IMR-90 (cell line): Measurements from ENCODE around the gene FAXDC2. TPM values are rescaled to one million over a fixed set of nuclear protein-coding genes. Genes with fewer than 3 reads are reported as not detected.

Experiments used
- ATAC-seq: fragments of 200-7000 bp; cut with Tn5 transposase; 2 replicates; pipeline ENCODE4 v1.9.1; 2020; ENCODE audit warnings: low read depth, mild to moderate bottlenecking, moderate library complexity
- BruUV-seq: library from RNA; stranded (reverse); fragments of 400-500 nt; replicated peaks from 2 replicates; lab custom pipeline; 2021; lab: Mats Ljungman, UMichigan
- CTCF ChIA-PET: fragments of 300-600 bp; formaldehyde crosslinking; extraction: SDS; loops from one replicate; lab custom pipeline; 2021; ENCODE audit warnings: antibody characterized with exemption; lab: Yijun Ruan, JAX
- POLR2A ChIA-PET: fragments of 300-600 bp; sonication (Branson Sonifier 250); formaldehyde crosslinking; loops from one replicate; lab custom pipeline; 2022; ENCODE audit warnings: antibody characterized with exemption; ENCODE audit not compliant: unreplicated experiment; lab: Charles Lee
- DNase-seq: peaks from one replicate; pipeline ENCODE4 v3.0.0; 2013
- H2AFZ ChIP-seq: replicated peaks from 2 replicates; pipeline ENCODE3; 2013; ENCODE audit warnings: low read length, mild to moderate bottlenecking; ENCODE audit not compliant: poor library complexity
- H2AK5ac ChIP-seq: 2 replicates; pipeline ENCODE4 v1.6.1; 2013; ENCODE audit warnings: low read depth, low read length, inconsistent platforms
- H2AK9ac ChIP-seq: replicated peaks from 2 replicates; pipeline ENCODE3; 2013; ENCODE audit warnings: mild to moderate bottlenecking, low read depth, low read length, moderate library complexity; ENCODE audit not compliant: poor library complexity
- H2BK120ac ChIP-seq: 2 replicates; pipeline ENCODE4 v1.6.1; 2013; ENCODE audit warnings: low read depth, low read length, inconsistent platforms
- H2BK15ac ChIP-seq: 3 replicates; pipeline ENCODE4 v1.6.1; 2013; ENCODE audit warnings: low read depth, low read length, inconsistent platforms
- H2BK20ac ChIP-seq: 2 replicates; pipeline ENCODE4 v1.6.1; 2013; ENCODE audit warnings: low read depth, mild to moderate bottlenecking, inconsistent platforms, low read length, moderate library complexity
- H2BK5ac ChIP-seq: 2 replicates; pipeline ENCODE4 v1.6.1; 2013; ENCODE audit warnings: mild to moderate bottlenecking, low read depth, low read length, inconsistent platforms; ENCODE audit not compliant: poor library complexity, severe bottlenecking
- H3K14ac ChIP-seq: replicated peaks from 2 replicates; pipeline ENCODE4 v1.6.1; 2013; ENCODE audit warnings: low read depth, low read length, inconsistent platforms
- H3K18ac ChIP-seq: 2 replicates; pipeline ENCODE4 v1.6.1; 2013; ENCODE audit warnings: low read depth, low read length, control low read depth
- H3K23ac ChIP-seq: 2 replicates; pipeline ENCODE4 v1.6.1; 2013; ENCODE audit warnings: low read depth, low read length, inconsistent platforms
- H3K27ac ChIP-seq: 2 replicates; pipeline ENCODE4 v1.5.1; 2013; ENCODE audit warnings: mild to moderate bottlenecking, control low read depth, low read length; ENCODE audit not compliant: insufficient read depth
- H3K27me3 ChIP-seq: 2 replicates; pipeline ENCODE4 v1.6.1; 2013; ENCODE audit warnings: low read length; ENCODE audit not compliant: control insufficient read depth, insufficient read depth
- H3K36me3 ChIP-seq: 2 replicates; pipeline ENCODE4 v1.6.1; 2013; ENCODE audit warnings: low read length, mixed read lengths; ENCODE audit not compliant: control insufficient read depth, insufficient read depth
- H3K4ac ChIP-seq: 2 replicates; pipeline ENCODE4 v1.6.1; 2013; ENCODE audit warnings: low read depth, low read length, inconsistent platforms
- H3K4me1 ChIP-seq: 2 replicates; pipeline ENCODE4 v1.6.1; 2013; ENCODE audit warnings: low read length, mixed read lengths; ENCODE audit not compliant: control insufficient read depth, insufficient read depth
- H3K4me2 ChIP-seq: 2 replicates; pipeline ENCODE4 v1.6.1; 2013; ENCODE audit warnings: low read depth, mild to moderate bottlenecking, control low read depth, low read length, moderate library complexity
- H3K4me3 ChIP-seq: 2 replicates; pipeline ENCODE4 v1.5.1; 2013; ENCODE audit warnings: low read depth, mild to moderate bottlenecking, control low read depth, low read length, moderate library complexity; ENCODE audit not compliant: insufficient read depth
- H3K56ac ChIP-seq: 2 replicates; pipeline ENCODE4 v1.6.1; 2013; ENCODE audit warnings: low read length, inconsistent platforms; ENCODE audit not compliant: insufficient read depth; ENCODE audit errors: extremely low read depth
- H3K79me1 ChIP-seq, 2 experiments: 2 replicates each; pipeline ENCODE4 v1.6.1; 2013; ENCODE audit warnings: low read length in 2 of 2, inconsistent platforms in 1 of 2, low read depth in 1 of 2
- H3K9ac ChIP-seq: 2 replicates; pipeline ENCODE4 v1.6.1; 2013; ENCODE audit warnings: low read depth, low read length, control low read depth
- H3K9me1 ChIP-seq: 2 replicates; pipeline ENCODE4 v1.6.1; 2013; ENCODE audit warnings: low read length, inconsistent platforms; ENCODE audit not compliant: insufficient read depth
- H3K9me3 ChIP-seq: 2 replicates; pipeline ENCODE4 v1.6.1; 2013; ENCODE audit warnings: low read length; ENCODE audit not compliant: control insufficient read depth, insufficient read depth
- H4K20me1 ChIP-seq: 2 replicates; pipeline ENCODE4 v1.6.1; 2013; ENCODE audit warnings: low read length, inconsistent platforms; ENCODE audit not compliant: insufficient read depth
- H4K5ac ChIP-seq: 2 replicates; pipeline ENCODE4 v1.6.1; 2013; ENCODE audit warnings: mild to moderate bottlenecking, low read depth, low read length, control low read depth
- H4K8ac ChIP-seq, 2 experiments: 2 replicates each; pipeline ENCODE4 v1.6.1; 2013; ENCODE audit warnings: low read depth in 2 of 2, low read length in 2 of 2, control low read depth in 1 of 2, inconsistent platforms in 1 of 2
- H4K91ac ChIP-seq: 2 replicates; pipeline ENCODE4 v1.6.1; 2013; ENCODE audit warnings: low read depth, low read length, inconsistent platforms; ENCODE audit not compliant: insufficient read depth
- BHLHE40 ChIP-seq: fragments of 150-350 bp; IDR thresholded peaks from 2 replicates; pipeline ENCODE4 v1.6.1; 2016; ENCODE audit warnings: mild to moderate bottlenecking, low read depth, low read length
- FOS ChIP-seq: fragments of 150-350 bp; IDR thresholded peaks from 2 replicates; pipeline ENCODE4 v1.6.1; 2016; ENCODE audit warnings: low read depth, low read length
- MAFK ChIP-seq: IDR thresholded peaks from 2 replicates; pipeline ENCODE4 v1.6.1; 2012; ENCODE audit warnings: low read depth, low read length, improper control_type of control experiment
- MAZ ChIP-seq: IDR thresholded peaks from 2 replicates; pipeline ENCODE4 v1.6.1; 2012; ENCODE audit warnings: low read depth, mild to moderate bottlenecking, low read length, improper control_type of control experiment, moderate library complexity, borderline replicate concordance
- MXI1 ChIP-seq: IDR thresholded peaks from 2 replicates; pipeline ENCODE4 v1.6.1; 2012; ENCODE audit warnings: low read depth, mild to moderate bottlenecking, low read length, moderate library complexity, borderline replicate concordance
- POLR2A ChIP-seq: IDR thresholded peaks from 2 replicates; pipeline ENCODE4 v1.6.1; 2012; ENCODE audit warnings: mild to moderate bottlenecking, low read depth, low read length
- RCOR1 ChIP-seq: IDR thresholded peaks from 2 replicates; pipeline ENCODE4 v1.6.1; 2012; ENCODE audit warnings: mild to moderate bottlenecking, low read length, improper control_type of control experiment; ENCODE audit not compliant: insufficient replicate concordance
- SMC3 ChIP-seq: fragments of 150-350 bp; IDR thresholded peaks from 2 replicates; pipeline ENCODE4 v1.6.1; 2016; ENCODE audit warnings: low read depth, mild to moderate bottlenecking, antibody characterized with exemption, low read length, moderate library complexity
- dilution Hi-C: fragments of 300-500 bp; cut with HindIII; formaldehyde crosslinking; loops from one replicate; pipeline ENCODE4 v1.14.3; 2018; ENCODE audit warnings: low sequenced_read_pairs; ENCODE audit not compliant: unreplicated experiment
- in situ Hi-C: fragments of 300-500 bp; cut with MboI; formaldehyde crosslinking; loops from 3 replicates; pipeline ENCODE4 v1.14.3; 2019; ENCODE audit warnings: low sequenced_read_pairs, inconsistent platforms, mixed read lengths
- intact Hi-C: fragments of 100-400 bp; cut with micrococcal nuclease; formaldehyde crosslinking; loops from 2 replicates; pipeline ENCODE4 v1.10.0; 2022
- polyA plus RNA-seq, 3 experiments: library from polyadenylated mRNA; depleted of rRNA; stranded (reverse); fragments of >200 nt; gene quantifications; 2 replicates each; pipeline ENCODE4 v1.2.3, GENCODE V29; 2012; ENCODE audit warnings: low replicate concordance in 1 of 3
- total RNA-seq: library from RNA; depleted of rRNA; stranded (reverse); fragments of >200 nt; gene quantifications from 2 replicates; pipeline ENCODE4 v1.2.3, GENCODE V29; 2012
- TF ChIP-seq, protein P1 (sequence below): fragments of 150-350 bp; IDR thresholded peaks from 2 replicates; pipeline ENCODE4 v1.6.1; 2016; ENCODE audit warnings: low read depth, mild to moderate bottlenecking, low read length, moderate library complexity, borderline replicate concordance
- TF ChIP-seq, protein P2 (sequence below): conservative IDR thresholded peaks from 2 replicates; pipeline ENCODE4 v1.5.1; 2012; ENCODE audit warnings: mild to moderate bottlenecking, low read depth, low read length, improper control_type of control experiment

The FAXDC2 gene
- total and polyA plus RNA-seq, 2 of the 4 experiments (the other 2 are of a cell fraction), result 4.3 to 8.9 TPM

DNA sequence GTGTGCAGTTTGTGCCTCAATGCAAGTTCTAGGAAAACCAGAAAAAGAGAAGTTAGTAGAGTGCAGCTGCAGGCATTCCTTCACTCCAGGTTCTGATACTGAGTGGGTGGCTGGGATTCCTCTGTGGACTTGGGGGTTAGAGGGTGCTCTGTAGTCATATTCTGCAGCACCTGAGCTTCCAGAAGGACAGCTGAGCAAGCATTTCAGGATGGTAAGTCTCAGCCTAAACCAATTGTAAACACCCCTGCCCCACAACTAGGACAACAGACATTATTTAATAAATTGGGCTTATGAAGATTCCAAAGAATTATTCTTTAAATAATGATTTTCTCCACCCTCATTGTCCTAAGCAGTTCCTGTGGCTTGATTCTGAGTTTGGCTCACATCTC is 9.1 kb downstream of the FAXDC2 start:
- dilution Hi-C loops (no loop called here), intact Hi-C loops (no loop called here), in situ Hi-C loops (no loop called here)
- H3K4me1 ChIP-seq, result no peaks in the 10 kb centered on the region
- no peak overlapping the region for H3K56ac ChIP-seq
- peaks cover 5% of the 10 kb centered on the region; the same call in 1 of the 2 replicates for H3K9me1 ChIP-seq
- no peak overlapping the region for H2BK5ac ChIP-seq
- H3K9me3 ChIP-seq, result no peaks in the 10 kb centered on the region
- no peak overlapping the region for H4K5ac ChIP-seq
- no peak overlapping the region for H4K91ac ChIP-seq
- H3K79me1 ChIP-seq, result no peaks in the 10 kb centered on the region; a peak in 1 of 4 replicates
- H3K27me3 ChIP-seq, result no peaks in the 10 kb centered on the region
- H4K20me1 ChIP-seq, result no peaks in the 10 kb centered on the region; the same call in 1 of the 2 replicates
- no peak overlapping the region for H3K9ac ChIP-seq
- no peak overlapping the region for H3K27ac ChIP-seq
- ChIA-PET CTCF (interaction anchor here (1.2 kb wide), 1 partner anchor 9 kb away, joined by 3 read pairs; the partner anchor contains the start of gene FAXDC2), POLR2A (no interaction called here)
- no peak for ATAC-seq
- peaks cover 10% of the 10 kb centered on the region for H3K36me3 ChIP-seq
- no peak overlapping the region for H2AFZ ChIP-seq
- no peak overlapping the region for H2BK20ac ChIP-seq
- H2AK9ac ChIP-seq, result no peak overlapping the region
- H4K8ac ChIP-seq, result no peak overlapping the region
- no peak overlapping the region for H2BK15ac ChIP-seq
- no peak overlapping the region for H3K4me2 ChIP-seq
- no peak overlapping the region for H2AK5ac ChIP-seq
- H2BK120ac ChIP-seq, result no peak overlapping the region
- H3K23ac ChIP-seq, result no peak overlapping the region
- no peak overlapping the region for H3K4ac ChIP-seq
- H3K18ac ChIP-seq, result no peak overlapping the region
- H3K14ac ChIP-seq, result no peak overlapping the region; the same call in 1 of the 2 replicates
- H3K4me3 ChIP-seq, result no peak overlapping the region
- BruUV-seq, result no TSS peak
- TF ChIP-seq, protein P1, sequence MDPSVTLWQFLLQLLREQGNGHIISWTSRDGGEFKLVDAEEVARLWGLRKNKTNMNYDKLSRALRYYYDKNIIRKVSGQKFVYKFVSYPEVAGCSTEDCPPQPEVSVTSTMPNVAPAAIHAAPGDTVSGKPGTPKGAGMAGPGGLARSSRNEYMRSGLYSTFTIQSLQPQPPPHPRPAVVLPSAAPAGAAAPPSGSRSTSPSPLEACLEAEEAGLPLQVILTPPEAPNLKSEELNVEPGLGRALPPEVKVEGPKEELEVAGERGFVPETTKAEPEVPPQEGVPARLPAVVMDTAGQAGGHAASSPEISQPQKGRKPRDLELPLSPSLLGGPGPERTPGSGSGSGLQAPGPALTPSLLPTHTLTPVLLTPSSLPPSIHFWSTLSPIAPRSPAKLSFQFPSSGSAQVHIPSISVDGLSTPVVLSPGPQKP, result no peak
- TF ChIP-seq MAZ (no peak), MAFK (no peak), SMC3 (no peak), MXI1 (no peak), FOS (no peak), BHLHE40 (no peak), POLR2A (no peak), RCOR1 (no peak)
- TF ChIP-seq, protein P2, sequence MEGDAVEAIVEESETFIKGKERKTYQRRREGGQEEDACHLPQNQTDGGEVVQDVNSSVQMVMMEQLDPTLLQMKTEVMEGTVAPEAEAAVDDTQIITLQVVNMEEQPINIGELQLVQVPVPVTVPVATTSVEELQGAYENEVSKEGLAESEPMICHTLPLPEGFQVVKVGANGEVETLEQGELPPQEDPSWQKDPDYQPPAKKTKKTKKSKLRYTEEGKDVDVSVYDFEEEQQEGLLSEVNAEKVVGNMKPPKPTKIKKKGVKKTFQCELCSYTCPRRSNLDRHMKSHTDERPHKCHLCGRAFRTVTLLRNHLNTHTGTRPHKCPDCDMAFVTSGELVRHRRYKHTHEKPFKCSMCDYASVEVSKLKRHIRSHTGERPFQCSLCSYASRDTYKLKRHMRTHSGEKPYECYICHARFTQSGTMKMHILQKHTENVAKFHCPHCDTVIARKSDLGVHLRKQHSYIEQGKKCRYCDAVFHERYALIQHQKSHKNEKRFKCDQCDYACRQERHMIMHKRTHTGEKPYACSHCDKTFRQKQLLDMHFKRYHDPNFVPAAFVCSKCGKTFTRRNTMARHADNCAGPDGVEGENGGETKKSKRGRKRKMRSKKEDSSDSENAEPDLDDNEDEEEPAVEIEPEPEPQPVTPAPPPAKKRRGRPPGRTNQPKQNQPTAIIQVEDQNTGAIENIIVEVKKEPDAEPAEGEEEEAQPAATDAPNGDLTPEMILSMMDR, result no peak
- no peak for DNase-seq
